Measurements from ENCODE around the gene STRN3. TPM values are rescaled to one million over a fixed set of nuclear protein-coding genes. Genes with fewer than 3 reads are reported as not detected.
"Not testable (repeated sequence)": the region's sequence is repeated elsewhere in the genome, so short reads cannot be mapped to it uniquely, and the experiment has no call there.

Gene STRN3
- total and polyA plus RNA-seq, 2 donors (not counting 1 experiment from before 2014, with no cell fraction given) = 7.7 to 43.9 TPM

DNA sequence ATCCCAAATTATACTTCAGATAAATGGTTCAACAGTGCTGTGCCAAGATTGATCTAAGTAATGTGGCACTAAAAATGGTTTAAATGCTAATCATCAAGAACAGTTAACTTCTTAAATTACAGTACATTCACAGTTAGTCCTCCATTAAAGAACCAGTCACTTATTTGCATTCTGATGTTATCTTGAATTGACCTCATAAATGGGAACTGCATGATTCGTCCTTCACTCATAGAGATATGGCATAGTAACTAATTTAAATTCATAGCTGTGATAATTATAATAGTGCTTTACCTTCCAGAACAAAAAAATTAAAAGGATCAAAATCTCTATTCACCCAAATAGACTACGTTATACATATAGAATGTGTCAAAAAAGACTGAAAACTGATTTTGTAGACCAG lies 90.7 kb downstream of the STRN3 start:
- H3K27me3 ChIP-seq (replicated peaks in 1 of 4; ENCODE audit: control extremely low read depth in 1 of 4, control insufficient read depth in 3 of 4, insufficient read depth in 4 of 4, low read length in 3 of 4) = no peaks in the 10 kb centered on the region
- H3K4me3 ChIP-seq (ENCODE audit: control extremely low read depth in 1 of 5, extremely low read depth in 1 of 5, insufficient read depth in 1 of 5, low read depth in 2 of 5, low read length in 4 of 5) = no peak overlapping the region
- Mint-ChIP-seq H3K4me1 (no peaks in the 10 kb centered on the region), H3K27me3 (no peaks in the 10 kb centered on the region), H3K4me3 (no peak overlapping the region), H3K9me3 (ENCODE audit: insufficient read depth) (no peaks in the 10 kb centered on the region), H3K27ac (no peak overlapping the region)
- H3K36me3 ChIP-seq (replicated peaks in 1 of 2; ENCODE audit: control extremely low read depth in 1 of 2, control insufficient read depth in 1 of 2, extremely low read depth in 1 of 2, insufficient read depth in 2 of 2, low read length in 1 of 2) = peaks cover 14 to 54% of the 10 kb centered on the region in 2 experiments
- H3K4me2 ChIP-seq (replicated peaks; ENCODE audit: low read depth, low read length, poor library complexity, severe bottlenecking) = no peak overlapping the region
- POLR2A ChIA-PET = no interaction called here
- CTCF ChIA-PET = no interaction called here
- no CpG with 5 or more reads among the region's 2 CpGs for WGBS (ENCODE audit: insufficient coverage)
- ATAC-seq (ENCODE audit: low read depth) = no peak
- H3K79me2 ChIP-seq (ENCODE audit: control insufficient read depth, insufficient read depth, low read length) = no peaks in the 10 kb centered on the region
- no peak for TF ChIP-seq EZH2 (IDR thresholded peaks at IDR 0.05; ENCODE audit: borderline replicate concordance, insufficient read depth, low read depth, low read length, poor library complexity, severe bottlenecking)
- TF ChIP-seq, protein P1, sequence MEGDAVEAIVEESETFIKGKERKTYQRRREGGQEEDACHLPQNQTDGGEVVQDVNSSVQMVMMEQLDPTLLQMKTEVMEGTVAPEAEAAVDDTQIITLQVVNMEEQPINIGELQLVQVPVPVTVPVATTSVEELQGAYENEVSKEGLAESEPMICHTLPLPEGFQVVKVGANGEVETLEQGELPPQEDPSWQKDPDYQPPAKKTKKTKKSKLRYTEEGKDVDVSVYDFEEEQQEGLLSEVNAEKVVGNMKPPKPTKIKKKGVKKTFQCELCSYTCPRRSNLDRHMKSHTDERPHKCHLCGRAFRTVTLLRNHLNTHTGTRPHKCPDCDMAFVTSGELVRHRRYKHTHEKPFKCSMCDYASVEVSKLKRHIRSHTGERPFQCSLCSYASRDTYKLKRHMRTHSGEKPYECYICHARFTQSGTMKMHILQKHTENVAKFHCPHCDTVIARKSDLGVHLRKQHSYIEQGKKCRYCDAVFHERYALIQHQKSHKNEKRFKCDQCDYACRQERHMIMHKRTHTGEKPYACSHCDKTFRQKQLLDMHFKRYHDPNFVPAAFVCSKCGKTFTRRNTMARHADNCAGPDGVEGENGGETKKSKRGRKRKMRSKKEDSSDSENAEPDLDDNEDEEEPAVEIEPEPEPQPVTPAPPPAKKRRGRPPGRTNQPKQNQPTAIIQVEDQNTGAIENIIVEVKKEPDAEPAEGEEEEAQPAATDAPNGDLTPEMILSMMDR (IDR thresholded peaks at IDR 0.05) = no peak
- H3K9ac ChIP-seq (ENCODE audit: low read length) = no peak overlapping the region
- no peaks in the 10 kb centered on the region for H3K4me1 ChIP-seq (ENCODE audit: control insufficient read depth in 2 of 2, insufficient read depth in 2 of 2, low read length in 2 of 2)
- intact Hi-C loops (cut with micrococcal nuclease) = no loop called here
- H4K20me1 ChIP-seq (ENCODE audit: control insufficient read depth, insufficient read depth, low read length, poor library complexity, severe bottlenecking) = no peaks in the 10 kb centered on the region
- no peak overlapping the region for H2AFZ ChIP-seq (ENCODE audit: insufficient read depth, low read depth, low read length, poor library complexity, severe bottlenecking)
- no peak for DNase-seq
- no peaks in the 10 kb centered on the region for H3K9me3 ChIP-seq (ENCODE audit: control extremely low read depth in 1 of 3, control insufficient read depth in 2 of 3, insufficient read depth in 1 of 3, low read length in 2 of 3)
- H3K27ac ChIP-seq (ENCODE audit: low read length in 2 of 2) = no peak overlapping the region

DNA sequence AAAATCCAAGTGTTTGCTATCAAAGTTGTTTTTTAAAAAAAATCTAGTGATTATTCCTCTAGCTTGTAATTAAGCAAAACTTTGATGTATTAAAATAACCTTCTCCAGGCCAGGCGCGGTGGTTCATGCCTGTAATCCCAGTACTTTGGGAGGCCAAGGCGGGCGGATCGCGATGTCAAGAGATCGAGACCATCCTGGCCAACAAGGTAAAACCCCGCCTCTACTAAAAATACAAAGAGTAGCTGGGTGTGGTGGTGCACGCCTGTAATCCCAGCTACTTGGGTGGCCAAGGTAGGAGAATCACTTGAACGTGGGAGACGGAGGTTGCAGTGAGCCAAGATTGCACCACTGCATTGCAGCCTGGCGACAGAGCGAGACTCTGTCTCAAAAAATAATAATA lies 92.2 kb downstream of the STRN3 start:
- ATAC-seq (ENCODE audit: low read depth); H3K9me3 ChIP-seq (ENCODE audit: control extremely low read depth in 1 of 3, control insufficient read depth in 2 of 3, insufficient read depth in 1 of 3, low read length in 2 of 3); H2AFZ ChIP-seq (ENCODE audit: insufficient read depth, low read depth, low read length, poor library complexity, severe bottlenecking); H3K4me2 ChIP-seq (replicated peaks; ENCODE audit: low read depth, low read length, poor library complexity, severe bottlenecking); DNase-seq; intact Hi-C loops (cut with micrococcal nuclease); H3K4me3 ChIP-seq (ENCODE audit: control extremely low read depth in 1 of 5, extremely low read depth in 1 of 5, insufficient read depth in 1 of 5, low read depth in 2 of 5, low read length in 4 of 5); H3K4me1 Mint-ChIP-seq; H3K4me3 Mint-ChIP-seq; CTCF ChIA-PET; H3K27ac ChIP-seq (ENCODE audit: low read length in 2 of 2); H3K9ac ChIP-seq (ENCODE audit: low read length); H4K20me1 ChIP-seq (ENCODE audit: control insufficient read depth, insufficient read depth, low read length, poor library complexity, severe bottlenecking); POLR2A ChIA-PET; H3K27ac Mint-ChIP-seq; H3K4me1 ChIP-seq (ENCODE audit: control insufficient read depth in 2 of 2, insufficient read depth in 2 of 2, low read length in 2 of 2); H3K79me2 ChIP-seq (ENCODE audit: control insufficient read depth, insufficient read depth, low read length); H3K9me3 Mint-ChIP-seq (ENCODE audit: insufficient read depth); H3K27me3 ChIP-seq (replicated peaks in 1 of 4; ENCODE audit: control extremely low read depth in 1 of 4, control insufficient read depth in 3 of 4, insufficient read depth in 4 of 4, low read length in 3 of 4); H3K27me3 Mint-ChIP-seq: not testable (repeated sequence)
- 100% methylated on average over 3 of the region's 13 CpGs for WGBS (ENCODE audit: insufficient coverage)
- H3K36me3 ChIP-seq (replicated peaks in 1 of 2; ENCODE audit: control extremely low read depth in 1 of 2, control insufficient read depth in 1 of 2, extremely low read depth in 1 of 2, insufficient read depth in 2 of 2, low read length in 1 of 2) = peaks cover 15 to 51% of the 10 kb centered on the region in 2 experiments

Measured in B cell (primary cell).